ENCODE results near the gene MNT. TPM values are rescaled to one million over a fixed set of nuclear protein-coding genes. Genes with fewer than 3 reads are reported as not detected.

The MNT gene
- total and polyA plus RNA-seq, 9 of the 15 experiments (the other 6 are each of a cell fraction or from before 2014, with no cell fraction given) = 0.18 to 23.8 (median 5.3) TPM

GRCh38 chr17:2346475-2346874 is 54.4 kb downstream of the MNT start:
- no peaks in the 10 kb centered on the region for H3K79me2 ChIP-seq (ENCODE audit: control insufficient read depth, insufficient read depth, low read length)
- H3K9me3 ChIP-seq (replicated peaks; ENCODE audit: control insufficient read depth, insufficient read depth, low read depth, low read length) = no peaks in the 10 kb centered on the region
- FAIRE-seq (no peak), ATAC-seq (no peak), DNase-seq (ENCODE audit: extremely low read depth in 1 of 4, low spot score in 3 of 4) (no peak)
- no peak overlapping the region for H2AFZ ChIP-seq (ENCODE audit: low read depth, low read length)
- H3K27ac ChIP-seq (ENCODE audit: extremely low read depth, low read depth, low read length) = no peak overlapping the region
- H3K4me1 ChIP-seq (replicated peaks in 1 of 2; ENCODE audit: control insufficient read depth in 2 of 2, insufficient read depth in 2 of 2, low read length in 2 of 2) = peaks cover 0 to 4% of the 10 kb centered on the region in 2 experiments; a peak in 3 of 5 replicates
- no peaks in the 10 kb centered on the region for H3K27me3 ChIP-seq (ENCODE audit: control insufficient read depth in 2 of 2, insufficient read depth in 2 of 2, low read length in 2 of 2)
- no peak overlapping the region for H3K4me2 ChIP-seq (ENCODE audit: insufficient read depth, low read length)
- BruUV-seq (replicated peaks) = no TSS peak
- intact Hi-C loops (cut with micrococcal nuclease) (no loop called here), in situ Hi-C loops (cut with MboI) (no loop called here)
- ChIA-PET CTCF (ENCODE audit: low intra/inter-chr PET ratio) (no interaction called here), POLR2A (interaction anchor here (0.7 to 1.5 kb wide), 3 partner anchors 10 to 339 kb away, joined by 3 to 5 read pairs (median 4); partner anchors contain the start of gene TSR1)
- WGBS (ENCODE audit: insufficient coverage, low coverage, missing lambda C conversion rate) = 91% methylated on average over 7 of the region's 8 CpGs
- no peak for TF ChIP-seq AFF4 (CRISPR knock-in tag; IDR thresholded peaks at IDR 0.05)
- TF ChIP-seq ZNF431 (CRISPR knock-in tag; IDR thresholded peaks at IDR 0.05) = no peak
- no peak for TF ChIP-seq MCM7 (IDR thresholded peaks at IDR 0.05)
- TF ChIP-seq GABPB1 (CRISPR knock-in tag; IDR thresholded peaks at IDR 0.05) = no peak
- TF ChIP-seq POLR3A (IDR thresholded peaks at IDR 0.05; ENCODE audit: borderline replicate concordance, extremely low read depth, insufficient read depth, insufficient read length) = no peak
- no peak for TF ChIP-seq KLF1 (tag; IDR thresholded peaks at IDR 0.05)
- TF ChIP-seq NFE2 (IDR thresholded peaks at IDR 0.05; ENCODE audit: low read depth) = no peak
- TF ChIP-seq RERE (CRISPR knock-in tag; IDR thresholded peaks at IDR 0.05; ENCODE audit: borderline replicate concordance) = no peak
- no peaks in the 10 kb centered on the region for H3K9me1 ChIP-seq (ENCODE audit: control insufficient read depth, insufficient read depth, low read length)
- H4K20me1 ChIP-seq (replicated peaks; ENCODE audit: control insufficient read depth, insufficient read depth, low read length) = no peaks in the 10 kb centered on the region
- H3K9ac ChIP-seq (ENCODE audit: insufficient read depth in 1 of 2, low read depth in 2 of 2, low read length in 2 of 2) = no peak overlapping the region
- H3K36me3 ChIP-seq (ENCODE audit: control insufficient read depth, insufficient read depth, low read length) = peaks cover 7% of the 10 kb centered on the region; the same call in 1 of the 3 replicates
- no peak overlapping the region for H3K4me3 ChIP-seq

All from K562 (cell line).